ENCODE results near the gene SPRED2. TPM values are rescaled to one million over a fixed set of nuclear protein-coding genes. Genes with fewer than 3 reads are reported as not detected.
A peak's percentile ranks its signal among the peaks of the same experiment; 100 is the strongest.

SPRED2 gene
- total RNA-seq, 2 donors from 2014 or later = 36.9 to 47.8 TPM

- Histone ChIP-seq H3K36me3 (peaks cover 5% of the 10 kb centered on the region), H3K9me3 (no peaks in the 10 kb centered on the region), H3K9ac (ENCODE audit: low read depth in 2 of 2, low read length in 2 of 2) (no peak overlapping the region), H3K27ac (no peak overlapping the region), H3K4me3 (no peak overlapping the region), H3K27me3 (no peaks in the 10 kb centered on the region), H3K4me1 (no peaks in the 10 kb centered on the region)
- TF ChIP-seq, protein P1, sequence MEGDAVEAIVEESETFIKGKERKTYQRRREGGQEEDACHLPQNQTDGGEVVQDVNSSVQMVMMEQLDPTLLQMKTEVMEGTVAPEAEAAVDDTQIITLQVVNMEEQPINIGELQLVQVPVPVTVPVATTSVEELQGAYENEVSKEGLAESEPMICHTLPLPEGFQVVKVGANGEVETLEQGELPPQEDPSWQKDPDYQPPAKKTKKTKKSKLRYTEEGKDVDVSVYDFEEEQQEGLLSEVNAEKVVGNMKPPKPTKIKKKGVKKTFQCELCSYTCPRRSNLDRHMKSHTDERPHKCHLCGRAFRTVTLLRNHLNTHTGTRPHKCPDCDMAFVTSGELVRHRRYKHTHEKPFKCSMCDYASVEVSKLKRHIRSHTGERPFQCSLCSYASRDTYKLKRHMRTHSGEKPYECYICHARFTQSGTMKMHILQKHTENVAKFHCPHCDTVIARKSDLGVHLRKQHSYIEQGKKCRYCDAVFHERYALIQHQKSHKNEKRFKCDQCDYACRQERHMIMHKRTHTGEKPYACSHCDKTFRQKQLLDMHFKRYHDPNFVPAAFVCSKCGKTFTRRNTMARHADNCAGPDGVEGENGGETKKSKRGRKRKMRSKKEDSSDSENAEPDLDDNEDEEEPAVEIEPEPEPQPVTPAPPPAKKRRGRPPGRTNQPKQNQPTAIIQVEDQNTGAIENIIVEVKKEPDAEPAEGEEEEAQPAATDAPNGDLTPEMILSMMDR (IDR thresholded peaks at IDR 0.05) = no peak
- DNase-seq = no peak
- intact Hi-C loops (cut with DNase I) = no loop called here
These were observed 121.3 kb downstream of the SPRED2 start for GRCh38 chr2:65311049-65311448.

DNA sequence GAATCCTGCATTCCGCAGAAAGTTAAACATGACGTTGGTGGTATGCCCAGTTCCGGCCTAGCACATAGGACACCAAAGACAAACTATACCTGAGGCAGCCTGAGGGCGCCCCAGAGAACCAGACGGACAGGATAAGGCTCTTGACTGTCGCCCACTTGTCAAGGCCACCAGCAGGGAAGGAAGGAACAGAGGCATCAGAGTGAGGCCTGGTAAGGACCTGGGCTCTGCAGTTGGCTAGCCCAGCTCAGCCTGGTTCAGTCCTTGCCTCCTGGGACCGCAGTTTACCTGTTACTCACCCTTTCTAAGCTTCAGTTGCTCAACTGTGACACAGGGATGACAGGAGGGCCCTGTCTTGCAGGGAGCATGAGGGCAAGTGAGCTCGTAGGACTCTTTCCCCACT lies 122.7 kb downstream of the SPRED2 start:
- Histone ChIP-seq H3K4me3 (no peak overlapping the region), H3K9me3 (no peaks in the 10 kb centered on the region), H3K27ac (no peak overlapping the region), H3K4me1 (no peaks in the 10 kb centered on the region), H3K27me3 (no peaks in the 10 kb centered on the region), H3K36me3 (peaks cover 5% of the 10 kb centered on the region), H3K9ac (ENCODE audit: low read depth in 2 of 2, low read length in 2 of 2) (no peak overlapping the region)
- DNase-seq = no peak
- intact Hi-C loops (cut with DNase I) = no loop called here
- TF ChIP-seq, protein P1 (IDR thresholded peaks at IDR 0.05) = no peak

GRCh38 chr2:65305934-65306333 lies 126.5 kb downstream of the SPRED2 start:
- TF ChIP-seq, protein P1 (IDR thresholded peaks at IDR 0.05) = no peak
- H3K4me3 ChIP-seq = no peak overlapping the region
- no peaks in the 10 kb centered on the region for H3K27me3 ChIP-seq
- H3K27ac ChIP-seq = no peak overlapping the region
- no peaks in the 10 kb centered on the region for H3K4me1 ChIP-seq
- DNase-seq = no peak
- H3K36me3 ChIP-seq = no peaks in the 10 kb centered on the region
- no peaks in the 10 kb centered on the region for H3K9me3 ChIP-seq
- H3K9ac ChIP-seq (ENCODE audit: low read depth in 2 of 2, low read length in 2 of 2) = no peak overlapping the region
- intact Hi-C loops (cut with DNase I) = no loop called here

DNA sequence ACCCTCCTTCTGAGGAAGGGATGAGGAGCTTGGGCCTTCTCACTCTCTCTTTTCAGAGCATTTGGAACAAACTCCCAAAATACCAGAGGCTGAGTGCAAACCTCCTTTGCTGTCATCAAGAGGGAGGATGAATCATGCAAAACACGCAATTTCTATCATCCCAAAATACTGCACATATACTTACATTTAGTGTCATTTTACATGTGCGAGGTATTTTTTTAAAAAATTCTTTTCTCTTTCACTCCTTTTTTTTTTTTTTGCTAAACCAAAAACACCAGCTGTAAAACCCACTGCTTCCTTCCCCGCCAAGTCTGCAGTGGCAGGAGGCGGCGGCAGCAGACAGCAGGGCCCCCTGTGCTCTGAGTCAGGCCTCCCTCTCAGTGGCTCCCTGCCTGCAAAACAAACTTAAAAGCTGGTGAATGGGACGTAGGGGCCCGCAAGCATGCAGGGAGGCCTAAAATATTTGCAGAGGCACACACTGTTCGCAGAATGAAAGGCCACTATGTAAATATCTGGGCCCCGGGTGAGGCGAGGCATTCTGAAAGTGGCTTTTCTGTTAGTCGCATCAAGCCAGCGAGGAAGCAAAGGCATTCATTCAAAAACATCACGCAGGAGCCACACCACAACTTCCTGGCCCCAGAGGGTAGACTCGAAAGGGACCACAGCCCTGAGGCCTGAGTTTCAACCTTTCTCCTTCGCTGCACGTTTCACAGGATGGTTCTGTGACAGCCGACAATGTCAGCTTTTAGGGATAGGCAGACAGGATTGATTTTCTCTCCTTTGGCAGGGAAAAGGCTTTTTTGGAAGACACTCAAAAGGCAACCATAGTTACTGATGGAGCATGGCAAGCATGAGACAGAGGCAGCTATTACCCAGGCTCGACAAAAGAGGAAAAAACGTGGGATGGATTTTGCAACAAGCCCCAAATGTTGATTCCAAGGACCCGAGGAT lies 131.4 kb downstream of the SPRED2 start:
- Histone ChIP-seq H3K9me3 (no peaks in the 10 kb centered on the region), H3K4me1 (no peaks in the 10 kb centered on the region), H3K9ac (ENCODE audit: low read depth in 2 of 2, low read length in 2 of 2) (no peak overlapping the region), H3K4me3 (peak overlapping the region; percentile 9), H3K27ac (peak overlapping the region; percentile 24), H3K27me3 (no peaks in the 10 kb centered on the region), H3K36me3 (no peaks in the 10 kb centered on the region)
- TF ChIP-seq, protein P1 (IDR thresholded peaks at IDR 0.05) = no peak
- no peak for DNase-seq
- intact Hi-C loops (cut with DNase I) = no loop called here

DNA sequence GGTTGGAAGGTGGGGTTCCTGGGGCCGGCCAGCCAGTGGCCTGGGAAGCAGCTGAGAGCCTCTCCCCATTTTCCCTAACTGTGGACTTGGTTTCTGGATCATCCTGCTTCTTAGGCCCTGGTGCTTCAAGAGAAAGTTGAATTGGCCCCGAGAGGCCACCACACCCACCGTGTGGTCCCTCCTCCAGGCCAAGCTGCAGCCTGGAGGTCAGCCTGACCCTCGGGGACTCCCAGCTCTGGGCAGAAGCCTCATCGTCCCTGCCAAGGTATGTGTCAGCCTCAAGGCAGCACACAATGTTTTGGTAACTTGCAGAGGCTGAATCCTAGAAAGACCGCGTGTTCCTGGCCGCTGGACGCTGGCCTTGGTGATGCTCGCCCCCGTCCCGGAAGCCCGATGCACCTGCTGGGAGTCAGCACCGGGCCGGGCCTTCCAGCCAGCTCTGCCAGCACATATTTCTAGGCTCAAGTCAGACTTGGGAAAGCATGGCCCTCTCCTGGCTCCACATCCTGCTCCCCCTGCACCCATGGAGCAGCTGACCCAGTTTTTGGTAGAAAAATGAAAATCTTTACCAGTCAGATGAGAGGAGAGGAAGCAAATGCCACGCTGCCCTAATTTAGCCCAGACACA lies 132.2 kb downstream of the SPRED2 start:
- Histone ChIP-seq H3K36me3 (no peaks in the 10 kb centered on the region), H3K4me1 (no peaks in the 10 kb centered on the region), H3K9me3 (no peaks in the 10 kb centered on the region), H3K27me3 (no peaks in the 10 kb centered on the region), H3K4me3 (no peak overlapping the region), H3K27ac (peak overlapping the region; percentile 1), H3K9ac (ENCODE audit: low read depth in 2 of 2, low read length in 2 of 2) (no peak overlapping the region)
- TF ChIP-seq, protein P1 (IDR thresholded peaks at IDR 0.05) = no peak
- DNase-seq = peak; percentile 25
- intact Hi-C loops (cut with DNase I) = no loop called here

Data from colonic mucosa (tissue), 4 donors.